NCI-H2196 (cell line): Measurements from ENCODE around the gene KIAA1755.
A peak's percentile ranks its signal among the peaks of the same experiment; 100 is the strongest.
"Not testable (repeated sequence)": the region's sequence is repeated elsewhere in the genome, so short reads cannot be mapped to it uniquely, and the experiment has no call there.

ENCODE experiments used
- DNase-seq: peaks from one replicate; lab custom pipeline; 2025; ENCODE audit not compliant: unreplicated experiment; lab: John Stamatoyannopoulos, UW

Gene KIAA1755

GRCh38 chr20:38267901-38268514, 7.5 kb upstream of the KIAA1755 start:
- DNase-seq, result no peak

DNA sequence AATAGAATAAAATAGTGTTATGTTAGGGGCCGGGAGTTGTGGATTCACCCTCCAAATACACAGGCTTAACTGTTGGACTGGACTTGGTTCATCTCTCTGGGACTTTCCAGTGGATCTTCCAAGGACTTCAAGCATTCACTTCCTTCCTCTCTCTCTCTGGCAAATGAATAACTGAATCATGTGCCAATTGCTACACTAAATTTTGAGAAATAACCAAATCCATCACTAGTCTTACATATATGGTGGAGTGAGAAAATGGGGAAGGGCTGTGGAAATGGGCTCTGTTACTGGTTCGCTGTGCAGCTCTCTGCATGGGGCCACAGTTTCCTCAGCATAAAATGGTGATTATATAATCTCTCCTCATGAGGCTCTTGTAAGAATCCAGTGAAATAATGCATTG, 6.8 kb upstream of the KIAA1755 start:
- no peak for DNase-seq

GRCh38 chr20:38266426-38266825, 5.9 kb upstream of the KIAA1755 start:
- no peak for DNase-seq

DNA sequence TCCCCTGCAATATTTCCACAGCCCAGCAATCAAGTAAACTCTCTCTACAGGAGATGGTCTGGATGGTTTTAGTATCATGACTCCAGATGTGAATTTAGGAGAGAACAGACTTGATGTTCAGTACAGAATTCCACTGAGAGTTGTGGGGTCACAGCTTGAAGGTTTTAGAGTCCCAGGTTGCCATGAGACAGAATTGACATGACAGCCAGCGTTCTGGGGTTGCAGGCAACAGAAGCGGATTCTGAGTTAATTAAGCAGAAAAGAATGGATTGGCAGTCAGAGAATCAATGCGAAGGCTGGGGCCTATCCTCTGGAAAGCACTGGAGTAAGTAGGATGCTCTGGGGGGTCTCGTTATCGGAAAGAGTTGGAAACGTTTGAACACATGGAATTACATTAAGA, 2.4 kb upstream of the KIAA1755 start:
- no peak for DNase-seq

GRCh38 chr20:38261054-38261390, 487 bp upstream of the KIAA1755 start:
- no peak for DNase-seq

- no peak for DNase-seq
These were observed 534 bp downstream of the KIAA1755 start for GRCh38 chr20:38260025-38260377.

GRCh38 chr20:38258545-38259215, 1.9 kb downstream of the KIAA1755 start:
- DNase-seq, result no peak

DNA sequence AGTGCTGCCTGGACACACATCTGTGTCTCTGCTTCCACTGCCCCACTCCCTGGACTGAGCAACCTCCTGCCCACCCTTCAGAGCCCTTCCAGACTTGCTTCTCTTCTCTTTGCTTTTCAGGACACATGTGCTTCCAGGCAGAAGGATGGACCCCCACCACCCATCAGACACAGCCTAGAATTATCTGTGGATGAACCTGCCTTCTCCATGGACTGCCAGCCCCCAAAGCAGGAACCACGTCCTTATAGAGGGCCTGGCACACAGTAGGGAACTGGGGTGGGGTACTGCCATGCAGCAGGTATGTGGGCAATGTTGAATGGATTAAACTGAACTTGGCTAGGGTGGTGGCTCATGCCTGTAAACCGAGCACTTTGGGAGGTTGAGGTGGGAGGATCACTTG, 3.6 kb downstream of the KIAA1755 start:
- DNase-seq, result no peak

- DNase-seq, result no peak
These were observed 4.5 kb downstream of the KIAA1755 start for GRCh38 chr20:38256021-38256420.

DNA sequence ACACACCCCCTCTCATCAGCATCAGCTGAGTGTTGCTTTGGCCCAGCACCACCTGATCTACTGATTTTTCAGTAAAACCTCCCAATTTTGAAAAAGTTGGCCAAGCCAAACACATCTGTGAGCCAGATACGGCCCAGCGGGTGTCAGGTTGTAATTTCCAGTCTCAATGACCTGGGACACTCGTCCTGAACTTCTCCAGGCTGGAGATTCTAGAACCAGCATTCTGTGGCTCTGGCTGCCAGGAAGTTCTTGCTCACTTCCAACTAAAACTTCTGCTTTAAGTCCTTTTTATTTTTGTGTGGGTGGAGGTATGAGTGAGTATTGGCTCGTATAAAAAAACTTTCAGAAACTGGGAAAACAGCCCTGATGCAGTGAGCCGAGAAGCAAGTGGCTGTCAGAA, 5.1 kb downstream of the KIAA1755 start:
- no peak for DNase-seq

GRCh38 chr20:38254621-38255020, 5.9 kb downstream of the KIAA1755 start:
- DNase-seq, result not testable (repeated sequence)

DNA sequence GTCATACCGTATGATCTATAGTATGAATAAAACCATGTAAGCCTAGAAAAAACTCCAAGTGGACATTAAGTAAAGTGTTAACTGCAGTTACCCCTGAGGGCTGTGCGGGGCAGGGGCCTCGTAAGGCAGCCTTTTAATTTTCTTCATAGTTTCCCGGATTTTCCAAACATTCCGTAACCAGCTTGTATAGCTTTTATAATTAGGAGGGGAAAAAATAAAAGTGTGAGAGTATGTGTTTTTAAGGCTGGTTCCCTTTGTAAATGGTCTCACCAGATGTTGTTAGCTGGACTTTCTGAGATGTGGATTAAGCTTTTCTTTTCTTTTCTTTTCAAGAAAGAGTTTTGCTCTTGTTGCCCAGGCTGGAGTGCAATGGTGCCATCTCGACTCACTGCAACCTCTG, 7.0 kb downstream of the KIAA1755 start:
- DNase-seq, result no peak

DNA sequence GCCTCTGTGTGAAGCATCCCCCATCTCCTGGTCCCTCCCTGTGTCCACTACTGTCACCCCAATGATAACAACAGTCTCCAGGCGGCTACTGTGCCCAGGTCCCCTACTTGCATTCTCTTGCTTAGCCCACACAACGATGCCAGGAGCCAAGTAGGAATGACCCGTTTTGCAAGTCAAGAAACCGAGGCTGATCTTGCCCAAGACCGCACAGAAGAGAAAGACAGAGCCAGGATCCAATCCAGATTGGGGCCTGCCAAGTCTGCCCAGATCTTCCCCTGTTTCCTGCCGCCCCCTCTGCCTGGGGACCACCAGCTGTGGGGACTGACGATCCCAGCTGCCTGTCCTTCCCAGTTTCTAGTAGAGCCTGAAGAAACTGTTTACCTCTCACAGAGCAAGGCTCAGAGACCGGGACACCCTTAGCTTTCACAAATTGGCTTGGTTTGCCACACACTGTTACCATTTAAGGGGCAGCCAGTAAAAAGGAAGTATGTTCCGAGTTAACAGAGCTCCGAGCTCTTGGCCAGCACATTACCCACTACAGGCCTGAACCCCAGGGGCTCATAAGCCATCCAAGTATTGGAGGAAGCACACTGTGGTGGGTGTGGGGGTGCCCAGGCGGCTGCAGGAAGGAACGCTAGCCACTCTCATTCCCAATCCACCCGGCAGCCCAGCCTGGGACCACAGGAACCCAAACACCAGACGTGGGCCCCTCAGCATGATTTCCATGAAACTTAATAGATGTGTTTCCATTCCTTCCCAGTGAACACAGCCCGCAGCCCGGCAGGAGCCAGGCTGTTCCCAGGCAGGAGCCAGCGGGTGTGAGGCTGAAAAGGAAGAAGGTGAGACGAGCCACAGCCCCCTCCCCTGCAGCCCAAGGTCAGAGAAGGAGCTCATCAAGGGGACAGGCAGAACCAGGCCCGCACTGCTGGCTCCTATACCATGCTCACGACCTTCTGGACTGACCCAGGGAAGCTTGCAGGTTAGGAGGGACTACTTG, 7.9 kb downstream of the KIAA1755 start:
- no peak for DNase-seq

DNA sequence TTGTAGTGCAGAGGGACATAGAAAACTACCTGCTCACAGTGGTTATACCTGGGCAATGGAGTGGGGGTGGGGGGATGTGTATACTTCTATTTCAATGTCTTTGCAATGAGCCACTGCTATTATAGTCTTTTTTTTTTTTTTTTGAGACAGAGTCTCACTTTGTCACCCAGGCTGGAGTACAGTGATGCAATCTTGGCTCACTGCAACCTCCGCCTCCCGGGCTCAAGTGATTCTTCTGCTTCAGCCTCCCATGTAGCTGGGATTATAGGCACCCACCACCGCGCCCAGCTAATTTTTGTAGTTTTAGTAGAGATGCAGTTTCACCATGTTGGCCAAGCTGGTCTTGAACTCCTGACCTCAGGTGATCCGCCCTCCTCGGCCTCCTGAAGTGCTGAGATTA, 9.1 kb downstream of the KIAA1755 start:
- not testable (repeated sequence) for DNase-seq

GRCh38 chr20:38250609-38251008, 9.9 kb downstream of the KIAA1755 start:
- no peak for DNase-seq

- no peak for DNase-seq
These were observed 10.8 kb downstream of the KIAA1755 start for GRCh38 chr20:38249536-38250310.

DNA sequence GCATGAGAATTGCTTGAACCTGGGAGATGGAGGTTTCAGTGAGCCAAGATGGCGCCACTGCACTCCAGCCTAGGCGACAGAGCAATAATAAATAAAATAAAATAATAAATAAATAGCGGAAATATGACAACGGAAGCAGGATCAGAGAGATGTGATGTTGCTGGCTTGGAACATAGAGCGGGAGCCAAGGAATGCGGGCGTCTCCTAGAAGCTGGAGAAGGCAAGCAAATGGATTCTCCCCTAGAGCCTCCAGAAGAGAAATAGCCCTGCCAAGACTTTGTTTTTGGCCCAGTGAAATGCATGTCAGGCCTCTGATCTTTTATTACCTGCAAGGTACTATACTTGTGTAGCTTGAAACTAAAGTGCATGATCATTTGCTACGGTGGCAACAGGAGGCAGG, 12.4 kb downstream of the KIAA1755 start:
- no peak for DNase-seq

- DNase-seq, result not testable (repeated sequence)
These were observed 12.8 kb downstream of the KIAA1755 start for GRCh38 chr20:38247725-38248124.

DNA sequence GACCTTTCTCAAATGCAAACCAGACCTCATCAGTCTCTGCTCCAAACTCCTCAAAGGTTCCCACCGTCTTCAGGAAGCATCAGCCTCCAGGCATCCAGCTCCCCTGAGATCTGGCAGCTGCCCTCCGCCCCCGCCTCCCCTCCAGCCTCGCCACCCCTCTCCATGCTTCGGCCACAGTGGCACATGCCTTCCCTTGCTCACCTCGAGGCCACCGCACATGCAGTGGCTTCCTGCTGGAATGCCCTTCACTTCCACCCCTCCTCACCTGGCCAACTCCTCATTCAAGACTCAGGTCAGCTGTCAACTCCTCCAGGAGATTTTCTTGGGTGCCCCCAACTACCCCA, 13.4 kb downstream of the KIAA1755 start:
- no peak for DNase-seq

DNA sequence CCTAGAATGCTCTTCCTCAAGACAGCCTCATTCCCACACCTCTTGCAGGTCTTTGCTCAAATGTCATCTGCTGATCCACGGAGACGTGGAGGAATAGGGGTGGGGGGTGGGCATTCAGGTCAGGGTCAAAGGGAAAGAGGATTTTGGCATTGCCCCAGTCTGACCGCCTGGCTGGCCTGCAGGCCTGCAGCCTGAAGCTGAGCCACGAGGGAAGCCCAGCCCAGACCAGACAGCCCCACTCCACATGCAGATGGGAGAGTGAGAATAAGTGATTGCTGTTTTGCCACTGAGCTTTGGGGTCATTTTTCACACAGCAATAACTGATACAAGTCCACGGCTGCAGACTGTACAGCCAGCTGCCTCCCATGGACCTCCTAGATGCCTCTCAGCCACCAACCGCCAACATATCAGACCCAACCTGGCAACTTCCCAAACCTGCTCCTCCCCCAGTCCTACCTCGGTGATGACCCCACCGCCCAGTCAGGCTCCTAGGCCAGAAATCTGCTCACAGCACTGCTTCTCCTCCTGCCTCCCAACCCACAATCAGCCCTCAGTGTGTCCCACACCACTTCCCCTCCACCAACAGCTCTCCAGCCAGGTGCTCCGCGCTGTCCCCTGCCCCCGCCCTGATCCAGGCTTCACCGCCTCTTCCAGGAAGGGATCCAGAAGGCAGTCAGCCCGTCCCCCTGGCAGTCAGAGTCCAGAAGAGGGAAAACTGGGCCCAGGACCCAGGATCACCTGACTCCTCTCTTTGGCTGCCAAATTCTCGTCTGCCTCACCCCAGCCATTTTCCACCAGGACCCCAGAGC, 14.0 kb downstream of the KIAA1755 start:
- DNase-seq, result peak; percentile 10

- DNase-seq, result no peak
These were observed 14.8 kb downstream of the KIAA1755 start for GRCh38 chr20:38245753-38246152.
